ENCODE results near the gene ALDH6A1.
A peak's percentile ranks its signal among the peaks of the same experiment; 100 is the strongest.
"Not testable (repeated sequence)": the region's sequence is repeated elsewhere in the genome, so short reads cannot be mapped to it uniquely, and the experiment has no call there.

Gene ALDH6A1

DNA sequence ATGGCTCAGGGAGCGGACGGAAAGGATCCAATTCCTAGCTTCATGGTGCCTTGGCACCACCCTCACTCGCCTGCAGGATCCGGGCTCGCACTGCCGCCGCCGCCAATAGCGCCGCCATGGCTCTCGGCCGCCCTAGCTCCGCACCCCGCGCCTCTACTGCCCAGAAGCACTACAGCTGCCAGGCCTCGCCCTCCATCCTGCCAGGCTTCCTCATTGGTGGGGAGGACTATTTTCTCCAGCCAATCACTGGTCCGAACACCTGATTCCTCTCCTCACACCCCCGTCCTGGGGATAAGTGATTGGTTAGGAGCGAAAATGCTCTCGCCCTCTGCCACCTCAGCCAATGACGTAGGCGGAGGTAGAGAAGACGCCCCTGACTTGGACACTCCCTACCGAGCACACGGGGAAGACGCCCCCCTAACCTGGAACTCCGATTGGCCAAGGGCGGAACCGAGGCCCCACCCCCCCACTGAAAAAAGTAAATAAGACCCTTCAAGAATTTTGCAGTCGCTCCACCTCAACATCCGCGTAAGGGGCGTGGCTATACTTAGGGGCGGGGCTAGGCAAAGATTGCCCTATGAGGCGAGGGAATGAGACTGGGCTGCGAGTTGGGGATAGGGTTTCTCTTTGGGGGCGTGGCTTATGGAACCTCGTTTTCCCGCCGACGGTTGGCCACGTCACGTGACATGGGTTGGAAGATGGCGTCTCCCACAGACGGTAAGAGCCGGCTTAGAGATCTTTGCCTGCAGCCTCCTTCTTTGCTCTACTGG, at the start of gene ALDH6A1, which contains the start of gene LIN52:
Gene ALDH6A1 (minus strand): TSS at position 177 of the 770 bp plus-strand sequence. CDS start 59 bp downstream, at position 118.
Gene LIN52 (plus strand): TSS at position 680 of the 770 bp plus-strand sequence. CDS start 19 bp downstream, at position 699.
- peak; percentile 99 to 100 for DNase-seq (ENCODE audit: low read depth in 1 of 2, low spot score in 1 of 2)

DNA sequence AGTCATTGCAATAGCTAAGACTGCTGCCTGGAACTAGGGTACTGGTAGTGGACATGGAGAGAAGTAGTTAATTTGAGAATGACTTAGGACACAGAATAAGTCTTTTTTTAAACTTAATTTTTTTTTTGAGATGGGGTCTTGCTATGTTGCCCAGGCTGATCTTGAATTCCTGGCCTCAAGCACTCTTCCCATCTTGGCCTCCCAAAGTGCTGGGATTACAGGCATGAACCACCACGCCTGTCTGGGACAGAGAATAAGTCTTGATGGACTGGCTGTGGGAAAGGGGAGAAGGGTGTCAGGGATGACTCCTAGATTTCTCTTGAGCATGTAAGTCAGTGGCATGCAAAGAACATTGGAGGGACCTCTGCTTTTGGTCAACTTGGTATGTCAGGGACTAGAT, 43.4 kb upstream of the ALDH6A1 start:
- DNase-seq (ENCODE audit: low read depth in 1 of 2, low spot score in 1 of 2), result no peak

- no peak for DNase-seq (ENCODE audit: low read depth in 1 of 2, low spot score in 1 of 2)
Measured at GRCh38 chr14:74126315-74127013, 42.2 kb upstream of the ALDH6A1 start.

GRCh38 chr14:74125487-74125886, 41.2 kb upstream of the ALDH6A1 start:
- not testable (repeated sequence) for DNase-seq (ENCODE audit: low read depth in 1 of 2, low spot score in 1 of 2)

GRCh38 chr14:74111395-74112216, 27.4 kb upstream of the ALDH6A1 start:
- not testable (repeated sequence) for DNase-seq (ENCODE audit: low read depth in 1 of 2, low spot score in 1 of 2)

GRCh38 chr14:74109369-74109768, 25.1 kb upstream of the ALDH6A1 start:
- no peak for DNase-seq (ENCODE audit: low read depth in 1 of 2, low spot score in 1 of 2)

DNA sequence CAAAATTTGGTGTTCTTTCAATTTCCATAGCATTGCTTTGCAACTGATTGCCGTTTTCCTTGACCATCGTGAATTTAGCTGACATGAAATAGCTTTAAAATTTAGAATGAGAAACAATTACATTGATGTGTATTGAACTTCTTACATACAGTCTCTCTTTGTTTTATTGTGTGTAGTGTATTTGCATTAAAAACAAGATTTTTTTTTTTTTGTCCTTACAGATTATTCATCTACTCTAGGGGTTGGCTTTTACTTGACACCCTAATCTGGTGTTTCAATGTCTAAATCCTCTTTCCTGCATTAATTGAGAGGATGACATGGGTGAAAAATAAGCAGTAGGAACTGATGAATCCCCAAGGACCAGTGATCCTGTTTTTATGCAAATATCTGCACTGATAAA, 21.1 kb upstream of the ALDH6A1 start:
- no peak for DNase-seq (ENCODE audit: low read depth in 1 of 2, low spot score in 1 of 2)

GRCh38 chr14:74089251-74090020, 5.2 kb upstream of the ALDH6A1 start:
- no peak for DNase-seq (ENCODE audit: low read depth in 1 of 2, low spot score in 1 of 2)

DNA sequence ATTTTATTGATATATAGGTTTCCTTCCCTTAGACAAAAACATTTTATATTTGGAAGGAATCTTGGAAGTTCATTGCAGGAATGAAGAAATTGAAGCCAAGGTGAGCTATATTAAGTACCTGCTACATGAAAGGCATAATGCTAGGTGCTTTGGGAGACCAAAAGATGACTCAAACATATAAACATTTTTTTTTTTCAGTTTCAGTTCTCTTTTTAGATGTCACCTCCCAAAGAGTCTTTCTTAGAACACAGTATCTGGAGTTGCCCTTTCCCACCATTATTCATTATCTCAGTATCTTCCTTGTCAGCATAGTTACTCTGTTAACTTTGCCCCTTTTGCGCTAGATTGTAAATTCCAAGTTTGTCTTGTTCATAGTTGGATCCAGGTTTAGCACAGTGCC, 1.6 kb upstream of the ALDH6A1 start:
- no peak for DNase-seq (ENCODE audit: low read depth in 1 of 2, low spot score in 1 of 2)

DNA sequence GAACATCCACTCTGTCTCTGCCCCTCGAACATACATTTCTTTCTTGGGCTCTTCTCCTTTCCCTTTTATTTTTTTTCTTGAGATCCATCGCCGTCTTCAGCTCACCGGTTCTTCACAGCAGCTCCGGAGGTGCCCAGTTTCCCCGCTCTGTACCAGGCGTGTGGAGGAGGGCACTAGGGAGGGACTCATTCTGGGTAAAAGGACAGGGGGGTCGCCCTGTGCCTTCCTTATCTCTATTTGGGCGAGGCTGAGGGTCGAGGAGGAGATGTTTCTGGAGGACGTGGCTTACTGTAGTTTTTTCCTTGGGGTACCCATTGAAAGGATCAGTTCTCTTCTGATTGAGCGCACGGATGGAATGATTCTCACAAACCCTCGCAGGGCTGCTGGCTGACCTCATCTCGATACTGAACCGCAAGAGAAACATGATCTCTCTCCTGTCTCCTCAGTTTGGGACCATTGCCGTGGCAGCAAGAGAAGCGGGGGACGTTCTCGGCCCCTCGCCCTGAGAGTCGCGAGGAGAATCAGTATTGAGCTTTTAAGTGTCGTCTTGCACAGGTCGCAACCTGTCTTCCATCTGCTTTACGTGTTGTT, 889 bp upstream of the ALDH6A1 start:
- DNase-seq (ENCODE audit: low read depth in 1 of 2, low spot score in 1 of 2), result no peak

- no peak for DNase-seq (ENCODE audit: low read depth in 1 of 2, low spot score in 1 of 2)
Measured at GRCh38 chr14:74083784-74084276, 423 bp downstream of the ALDH6A1 start.

GRCh38 chr14:74083161-74083560, 1.1 kb downstream of the ALDH6A1 start:
- no peak for DNase-seq (ENCODE audit: low read depth in 1 of 2, low spot score in 1 of 2)

DNA sequence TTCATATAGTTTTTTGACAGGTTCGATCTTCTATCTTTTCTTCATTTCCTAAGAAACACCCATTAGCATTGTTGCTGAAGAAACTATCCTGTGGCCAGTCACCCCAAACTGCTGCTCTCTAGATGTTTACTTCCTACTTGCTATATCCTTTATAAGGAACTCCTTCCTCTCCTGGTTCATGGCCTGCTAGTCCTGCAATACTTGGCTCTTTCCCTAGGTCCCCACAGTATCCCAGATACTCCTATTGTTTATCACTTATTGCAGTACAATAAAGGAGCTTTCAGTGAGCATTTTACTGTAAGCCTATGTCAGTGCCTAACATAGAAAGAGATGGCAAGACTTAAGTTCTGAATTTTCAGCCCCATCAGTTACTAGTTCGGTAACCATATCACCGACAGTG, 2.8 kb downstream of the ALDH6A1 start:
- DNase-seq (ENCODE audit: low read depth in 1 of 2, low spot score in 1 of 2), result no peak

DNA sequence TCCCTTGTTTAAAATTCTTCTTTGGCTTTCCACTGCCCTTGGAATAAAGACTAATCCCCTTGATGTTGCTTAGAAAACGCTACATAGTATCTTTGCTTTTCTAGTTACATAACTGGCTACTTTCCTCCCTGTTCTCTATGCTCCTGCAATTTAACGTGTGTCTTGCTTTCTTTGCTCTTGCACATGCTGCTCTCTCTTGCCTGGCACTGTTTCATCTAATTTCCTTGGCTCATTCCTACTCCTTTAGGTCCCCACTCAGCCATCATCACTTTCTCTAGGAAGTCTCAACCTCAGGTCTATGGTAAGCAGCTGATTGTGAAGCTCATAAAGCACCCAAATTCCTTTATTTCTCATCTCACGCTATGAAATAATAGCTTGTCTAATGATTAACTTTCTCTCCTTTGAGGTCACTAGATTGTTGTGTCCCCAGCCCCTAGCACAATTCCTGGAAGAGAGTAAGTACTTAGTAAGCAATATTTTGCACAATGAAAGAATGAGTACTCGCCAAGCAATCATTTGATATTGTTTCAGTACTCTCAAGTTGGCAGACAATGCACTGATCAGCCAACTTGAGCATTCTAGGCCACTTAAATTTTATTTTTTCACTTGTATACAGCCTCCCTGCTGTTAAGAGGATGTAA, 3.3 kb downstream of the ALDH6A1 start:
- no peak for DNase-seq (ENCODE audit: low read depth in 1 of 2, low spot score in 1 of 2)

DNA sequence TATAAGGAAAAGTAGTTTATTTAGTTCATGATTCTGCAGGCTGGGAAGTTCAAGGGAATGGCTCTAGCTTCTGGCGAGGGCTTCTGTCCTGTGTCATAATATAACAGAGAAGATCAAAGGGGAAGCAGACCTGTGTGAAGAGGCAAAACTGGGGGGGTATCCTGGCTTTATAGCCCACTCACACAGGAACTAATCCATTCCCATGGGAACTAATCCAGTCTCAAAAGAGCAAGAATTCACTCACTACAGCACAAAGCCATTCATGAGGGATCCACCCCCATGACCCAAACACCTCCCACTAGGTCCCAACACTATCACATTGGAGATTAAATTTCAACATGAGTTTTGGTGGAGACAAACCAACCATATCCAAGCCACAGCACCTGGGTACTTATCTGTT, 6.9 kb downstream of the ALDH6A1 start:
- DNase-seq (ENCODE audit: low read depth in 1 of 2, low spot score in 1 of 2), result no peak

DNA sequence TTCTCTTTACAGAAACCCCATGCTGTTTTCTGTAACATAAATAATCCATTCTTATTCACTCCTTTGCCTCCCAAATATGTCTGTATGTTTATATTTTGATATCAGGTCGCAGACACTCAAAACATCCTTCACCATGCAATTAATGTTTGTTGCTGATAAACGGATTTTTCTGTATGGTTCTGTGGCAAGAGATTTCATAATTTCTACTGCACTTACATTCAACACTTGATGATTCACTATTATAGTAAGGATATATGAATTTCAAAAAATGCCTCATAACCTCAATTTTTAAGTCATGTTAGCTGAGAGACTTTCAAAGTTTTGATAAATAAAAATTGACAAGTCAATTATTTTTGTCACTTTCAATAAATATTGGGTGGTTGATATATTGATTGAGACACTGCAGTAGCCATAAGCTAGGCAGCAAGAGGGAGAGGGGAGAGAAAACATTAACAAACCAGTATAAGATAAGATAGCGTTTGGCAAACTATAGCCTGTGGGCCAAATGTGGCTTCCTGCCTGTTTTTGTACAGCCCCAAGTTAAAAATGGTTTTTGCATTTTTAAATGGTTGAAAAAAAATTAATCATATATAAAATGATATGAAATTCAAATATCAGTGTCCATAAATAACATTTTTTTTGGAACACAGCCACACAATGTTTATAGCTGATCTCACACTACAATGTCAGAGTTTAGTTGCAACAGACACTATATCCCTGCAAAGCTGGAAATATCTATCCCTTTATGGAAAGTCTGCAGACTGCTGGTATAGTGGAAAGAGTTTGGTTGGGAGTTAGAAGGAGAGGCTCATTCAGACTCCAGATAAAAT, 18.3 kb downstream of the ALDH6A1 start:
- no peak for DNase-seq (ENCODE audit: low read depth in 1 of 2, low spot score in 1 of 2)

DNA sequence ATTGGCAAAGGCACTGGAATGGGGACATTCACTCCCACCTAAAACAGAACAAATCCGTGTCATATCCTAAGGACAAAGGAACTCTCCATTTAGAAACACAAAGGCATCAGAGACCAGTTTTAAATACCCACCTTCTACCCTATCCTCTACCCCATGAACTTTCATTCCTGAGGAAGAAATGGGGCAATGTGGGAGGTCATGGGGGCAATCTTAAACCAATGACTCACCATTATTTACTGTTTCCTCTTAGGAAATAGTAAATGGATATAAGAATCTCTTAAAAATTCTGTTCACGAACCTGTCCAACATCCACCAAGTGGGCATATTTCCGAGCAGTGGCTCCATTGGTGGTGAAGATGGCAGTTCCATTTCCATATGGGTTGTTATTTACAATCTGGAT, 19.4 kb downstream of the ALDH6A1 start:
- DNase-seq (ENCODE audit: low read depth in 1 of 2, low spot score in 1 of 2), result no peak

DNA sequence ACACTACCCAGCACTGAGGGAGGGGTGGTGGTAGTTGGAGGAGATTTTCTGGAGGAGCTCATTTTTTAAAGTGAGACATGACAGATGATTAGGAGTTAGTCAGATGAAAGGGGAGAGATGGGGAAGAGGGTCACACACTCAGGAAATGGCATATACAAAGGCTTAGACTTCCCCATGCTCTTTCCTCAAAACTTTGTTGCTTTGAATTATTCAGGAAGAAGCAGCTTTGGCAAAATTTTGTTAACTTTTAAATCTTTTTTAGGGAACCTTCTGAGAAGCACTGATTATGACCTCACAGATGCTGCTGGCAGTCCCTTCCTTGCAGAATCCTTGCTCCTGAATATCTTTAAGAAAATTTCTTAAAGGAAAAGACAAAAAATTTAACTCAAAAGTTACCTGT, 19.8 kb downstream of the ALDH6A1 start:
- DNase-seq (ENCODE audit: low read depth in 1 of 2, low spot score in 1 of 2), result no peak

DNA sequence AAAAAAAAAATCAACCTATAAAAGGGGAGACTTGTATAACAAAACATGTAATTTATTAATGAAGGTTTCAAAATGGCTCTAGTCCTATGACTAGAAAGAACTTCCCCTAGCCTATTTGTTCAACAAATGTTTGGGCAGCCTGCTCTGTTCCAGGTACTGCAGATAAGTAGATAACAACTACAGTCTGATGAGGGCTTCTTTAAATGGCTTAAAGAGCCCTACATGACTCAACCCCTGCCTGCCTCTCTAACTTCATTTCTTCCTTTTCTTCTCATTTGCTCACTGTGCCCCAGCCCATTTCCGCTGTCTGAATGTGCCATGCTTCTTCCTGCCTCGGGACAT, 21.5 kb downstream of the ALDH6A1 start:
- no peak for DNase-seq (ENCODE audit: low read depth in 1 of 2, low spot score in 1 of 2)

All from stimulated activated CD4-positive, alpha-beta T cell treated with anti-CD3 and anti-CD28 coated beads, Interleukin-15, amount 100 ng/mL, for 1 hour (primary cell).